ENCODE data around the gene F11R. TPM values are rescaled to one million over a fixed set of nuclear protein-coding genes. Genes with fewer than 3 reads are reported as not detected.
A peak's percentile ranks its signal among the peaks of the same experiment; 100 is the strongest.
"Not testable (repeated sequence)": the region's sequence is repeated elsewhere in the genome, so short reads cannot be mapped to it uniquely, and the experiment has no call there.

The F11R gene
- total RNA-seq, 2 donors from 2014 or later, result 43.6 to 104 TPM

DNA sequence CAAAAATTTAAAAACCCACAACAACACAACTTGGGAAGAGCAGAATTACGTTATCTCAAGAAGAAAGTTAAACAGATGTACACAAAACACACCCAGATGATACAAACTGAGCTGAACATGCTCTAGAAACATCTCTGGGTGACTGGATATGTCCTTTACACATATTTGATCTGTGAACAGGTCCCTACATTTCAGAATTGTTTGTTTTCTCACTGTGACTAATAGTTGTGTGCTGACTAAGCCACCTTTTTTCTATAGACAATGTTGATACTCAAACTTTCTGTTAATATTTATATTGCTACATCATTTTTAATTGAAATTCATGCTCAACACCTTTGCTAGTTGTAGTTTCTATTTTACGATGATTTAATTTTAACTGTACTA is 1.0 kb upstream of the F11R start:
- no peak for DNase-seq (ENCODE audit: low spot score)
- Histone ChIP-seq H3K27ac (peak overlapping the region; percentile 60 to 84), H3K27me3 (replicated peaks; ENCODE audit: insufficient read depth) (no peaks in the 10 kb centered on the region), H3K36me3 (no peaks in the 10 kb centered on the region), H3K9me3 (no peaks in the 10 kb centered on the region), H3K4me3 (peak overlapping the region; percentile 62 to 68), H3K4me1 (replicated peaks) (no peaks in the 10 kb centered on the region)
- intact Hi-C loops (cut with DNase I), result no loop called here
- TF ChIP-seq POLR2A (IDR thresholded peaks at IDR 0.05), result no peak
- TF ChIP-seq POLR2AphosphoS5 (IDR thresholded peaks at IDR 0.05), result no peak
- TF ChIP-seq, protein P1, sequence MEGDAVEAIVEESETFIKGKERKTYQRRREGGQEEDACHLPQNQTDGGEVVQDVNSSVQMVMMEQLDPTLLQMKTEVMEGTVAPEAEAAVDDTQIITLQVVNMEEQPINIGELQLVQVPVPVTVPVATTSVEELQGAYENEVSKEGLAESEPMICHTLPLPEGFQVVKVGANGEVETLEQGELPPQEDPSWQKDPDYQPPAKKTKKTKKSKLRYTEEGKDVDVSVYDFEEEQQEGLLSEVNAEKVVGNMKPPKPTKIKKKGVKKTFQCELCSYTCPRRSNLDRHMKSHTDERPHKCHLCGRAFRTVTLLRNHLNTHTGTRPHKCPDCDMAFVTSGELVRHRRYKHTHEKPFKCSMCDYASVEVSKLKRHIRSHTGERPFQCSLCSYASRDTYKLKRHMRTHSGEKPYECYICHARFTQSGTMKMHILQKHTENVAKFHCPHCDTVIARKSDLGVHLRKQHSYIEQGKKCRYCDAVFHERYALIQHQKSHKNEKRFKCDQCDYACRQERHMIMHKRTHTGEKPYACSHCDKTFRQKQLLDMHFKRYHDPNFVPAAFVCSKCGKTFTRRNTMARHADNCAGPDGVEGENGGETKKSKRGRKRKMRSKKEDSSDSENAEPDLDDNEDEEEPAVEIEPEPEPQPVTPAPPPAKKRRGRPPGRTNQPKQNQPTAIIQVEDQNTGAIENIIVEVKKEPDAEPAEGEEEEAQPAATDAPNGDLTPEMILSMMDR (IDR thresholded peaks at IDR 0.05), result no peak
- 79% methylated on average over 2 of the region's 2 CpGs for WGBS

DNA sequence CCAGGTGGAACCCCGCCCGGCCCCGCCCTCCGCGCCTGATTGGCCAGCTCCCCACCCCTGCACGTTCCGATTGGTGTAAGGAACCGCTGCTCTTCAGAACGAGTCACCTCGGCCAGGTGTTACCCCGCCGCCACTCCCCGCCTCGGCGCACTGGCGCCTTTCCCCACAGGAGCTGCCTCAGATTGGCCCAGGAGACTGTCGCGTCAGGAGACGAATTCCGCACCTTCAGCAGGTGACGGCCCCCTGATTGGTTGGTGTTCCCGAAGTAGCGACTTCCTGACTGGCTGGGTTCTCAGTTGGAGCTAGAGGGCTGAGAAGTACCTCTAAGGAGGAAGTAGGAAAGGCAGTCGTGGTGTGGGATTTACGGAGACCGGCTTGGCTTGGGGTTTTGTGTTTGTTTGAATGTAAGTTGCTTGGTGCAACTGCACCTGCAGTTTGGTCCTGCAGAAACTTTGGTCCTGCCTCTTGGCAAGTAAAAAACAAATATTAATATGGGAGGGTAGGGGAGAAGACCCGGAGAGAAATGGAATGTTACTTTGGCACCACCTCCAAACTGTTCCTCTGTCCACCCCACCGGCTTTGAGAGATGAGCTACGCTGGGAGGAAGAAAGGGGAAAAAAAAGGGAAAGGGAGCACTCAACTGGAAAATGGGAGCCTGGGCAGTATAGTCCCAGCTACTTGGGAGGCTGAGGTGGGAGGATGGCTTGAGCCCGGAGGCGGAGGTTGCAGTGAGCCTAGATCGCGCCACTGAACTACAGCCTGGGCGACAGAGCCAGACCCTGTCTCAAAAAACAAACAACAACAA is 415 bp upstream of the F11R start:
- intact Hi-C loops (cut with DNase I), result no loop called here
- Histone ChIP-seq H3K4me3 (peak overlapping the region; percentile 62 to 68), H3K9me3 (no peaks in the 10 kb centered on the region), H3K27ac (peak overlapping the region; percentile 84 to 96), H3K36me3 (no peaks in the 10 kb centered on the region), H3K27me3 (replicated peaks; ENCODE audit: insufficient read depth) (no peaks in the 10 kb centered on the region), H3K4me1 (replicated peaks) (no peaks in the 10 kb centered on the region)
- WGBS, result 17% methylated on average over 24 of the region's 34 CpGs
- peak; percentile 75 for TF ChIP-seq POLR2A (IDR thresholded peaks at IDR 0.05)
- TF ChIP-seq, protein P1 (IDR thresholded peaks at IDR 0.05), result peak in 2 of 4 experiments; percentile 4 to 6
- peak; percentile 96 for TF ChIP-seq POLR2AphosphoS5 (IDR thresholded peaks at IDR 0.05)
- DNase-seq (ENCODE audit: low spot score), result peak; percentile 99

DNA sequence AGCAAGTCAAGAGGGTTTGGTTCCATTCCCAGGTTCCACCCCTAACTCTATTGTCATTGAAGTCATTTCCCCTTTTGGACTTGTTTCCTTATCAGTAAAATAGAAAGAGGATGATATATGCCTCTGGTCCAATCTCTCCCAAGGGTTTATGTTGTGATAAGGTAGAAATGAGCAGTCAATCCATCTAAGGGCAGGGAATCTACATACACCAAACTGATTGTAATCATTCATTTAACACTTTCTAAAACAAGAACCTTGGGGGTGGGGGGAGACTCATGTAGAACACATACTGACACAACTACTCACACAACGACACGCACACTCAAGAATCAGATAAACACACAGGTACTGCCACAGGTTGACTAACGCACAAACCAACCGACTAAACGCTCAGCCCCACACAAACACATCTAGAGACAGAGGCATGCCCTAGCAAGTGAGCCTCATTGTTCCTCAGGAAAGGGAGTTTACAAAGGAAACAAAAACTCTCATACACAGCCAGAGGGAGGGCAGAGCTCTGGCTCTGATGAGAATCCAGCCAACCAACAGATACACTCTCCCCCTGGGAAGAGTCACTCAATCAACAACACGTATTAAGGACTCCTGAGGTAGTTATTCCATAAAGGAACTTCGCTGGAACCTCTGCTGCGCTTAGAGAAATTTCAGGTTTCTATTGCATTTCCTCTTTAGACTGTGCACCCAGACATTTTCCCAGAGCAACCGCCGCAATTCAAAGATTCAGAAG is 1.0 kb downstream of the F11R start:
- H3K4me1 ChIP-seq (replicated peaks), result no peaks in the 10 kb centered on the region
- intact Hi-C loops (cut with DNase I), result no loop called here
- no peaks in the 10 kb centered on the region for H3K36me3 ChIP-seq
- no peaks in the 10 kb centered on the region for H3K9me3 ChIP-seq
- H3K27ac ChIP-seq, result peak overlapping the region; percentile 84 to 96
- H3K4me3 ChIP-seq, result peak overlapping the region; percentile 62 to 68
- peak; percentile 61 for DNase-seq (ENCODE audit: low spot score)
- TF ChIP-seq, protein P1 (IDR thresholded peaks at IDR 0.05), result peak in 1 of 4 experiments; percentile 3
- TF ChIP-seq POLR2A (IDR thresholded peaks at IDR 0.05), result peak; percentile 58
- TF ChIP-seq POLR2AphosphoS5 (IDR thresholded peaks at IDR 0.05), result peak; percentile 74
- H3K27me3 ChIP-seq (replicated peaks; ENCODE audit: insufficient read depth), result no peaks in the 10 kb centered on the region
- 8% methylated on average over 10 of the region's 10 CpGs for WGBS

DNA sequence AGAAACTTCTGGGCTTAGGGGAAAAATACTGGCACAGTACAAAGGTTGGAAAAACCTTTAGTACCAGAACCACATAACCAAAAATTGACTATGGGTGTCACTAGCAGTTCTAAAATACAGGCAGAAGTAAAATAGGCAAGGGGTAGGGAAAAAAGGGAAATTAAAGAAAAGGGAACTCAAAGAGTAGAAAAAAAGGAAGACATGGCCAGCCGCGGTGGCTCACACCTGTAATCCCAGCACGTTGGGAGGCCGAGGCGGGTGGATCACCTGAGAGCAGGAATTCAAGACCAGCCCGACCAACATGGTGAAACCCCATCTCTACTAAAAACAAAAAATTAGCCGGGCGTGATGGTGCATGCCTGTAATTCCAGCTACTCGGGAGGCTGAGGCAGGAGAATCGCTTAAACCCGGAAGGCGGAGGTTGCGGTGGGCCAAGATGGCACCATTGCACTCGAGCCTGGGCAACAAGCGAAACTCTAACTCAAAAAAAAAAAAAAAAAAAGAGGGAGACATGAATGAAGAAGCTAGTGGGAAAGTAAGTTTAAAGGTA is 1.8 kb downstream of the F11R start:
- 42% methylated on average over 15 of the region's 15 CpGs for WGBS
- H3K4me3 ChIP-seq, result peak overlapping the region; percentile 62 to 68
- H3K27me3 ChIP-seq (replicated peaks; ENCODE audit: insufficient read depth); H3K36me3 ChIP-seq; H3K9me3 ChIP-seq; H3K4me1 ChIP-seq (replicated peaks); intact Hi-C loops (cut with DNase I); DNase-seq (ENCODE audit: low spot score): not testable (repeated sequence)
- H3K27ac ChIP-seq, result peak overlapping the region; percentile 84 to 96

DNA sequence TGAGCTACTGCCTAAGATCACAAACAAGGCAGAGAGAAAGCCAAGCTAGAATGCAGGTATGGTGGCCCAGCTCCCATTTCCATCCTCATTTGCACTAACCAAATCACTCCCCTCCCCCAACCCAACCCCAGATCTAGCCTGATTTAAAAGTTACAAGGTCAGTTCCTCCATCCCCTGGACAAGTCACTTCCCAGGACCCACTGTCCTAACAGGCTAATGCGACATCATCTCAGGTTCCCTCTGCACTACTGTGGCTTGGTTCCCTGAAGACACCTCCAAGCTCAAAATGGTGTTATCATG is 2.4 kb downstream of the F11R start:
- 68% methylated on average over 1 of the region's 1 CpG for WGBS

More for the DNA sequence above, 2.4 kb downstream of the F11R start:
- H3K4me1 ChIP-seq (replicated peaks), result no peaks in the 10 kb centered on the region
- peak overlapping the region; percentile 84 to 96 for H3K27ac ChIP-seq
- intact Hi-C loops (cut with DNase I), result no loop called here
- H3K9me3 ChIP-seq, result no peaks in the 10 kb centered on the region
- TF ChIP-seq, protein P1 (IDR thresholded peaks at IDR 0.05), result no peak
- H3K4me3 ChIP-seq, result no peak overlapping the region
- no peaks in the 10 kb centered on the region for H3K27me3 ChIP-seq (replicated peaks; ENCODE audit: insufficient read depth)
- no peaks in the 10 kb centered on the region for H3K36me3 ChIP-seq
- DNase-seq (ENCODE audit: low spot score), result no peak

Data from prostate gland (tissue), 2 donors.